Smooth muscle cell of trachea (primary cell): Measurements from ENCODE around the gene DEXI. TPM values are rescaled to one million over a fixed set of nuclear protein-coding genes. Genes with fewer than 3 reads are reported as not detected.

Experiments
- total RNA-seq: library from RNA; depleted of rRNA; stranded (reverse); fragments of >200 nt; gene quantifications from 2 replicates; pipeline ENCODE4 v1.2.1, GENCODE V29; 2014

DEXI gene
- 47.7 and 88.5 TPM in 2 replicates for total RNA-seq

GRCh38 chr16:10942352-10943063, at the start of gene DEXI:
Gene DEXI (minus strand): TSS chr16:10942468. CDS start chr16:10942005, 463 bp downstream.

DNA sequence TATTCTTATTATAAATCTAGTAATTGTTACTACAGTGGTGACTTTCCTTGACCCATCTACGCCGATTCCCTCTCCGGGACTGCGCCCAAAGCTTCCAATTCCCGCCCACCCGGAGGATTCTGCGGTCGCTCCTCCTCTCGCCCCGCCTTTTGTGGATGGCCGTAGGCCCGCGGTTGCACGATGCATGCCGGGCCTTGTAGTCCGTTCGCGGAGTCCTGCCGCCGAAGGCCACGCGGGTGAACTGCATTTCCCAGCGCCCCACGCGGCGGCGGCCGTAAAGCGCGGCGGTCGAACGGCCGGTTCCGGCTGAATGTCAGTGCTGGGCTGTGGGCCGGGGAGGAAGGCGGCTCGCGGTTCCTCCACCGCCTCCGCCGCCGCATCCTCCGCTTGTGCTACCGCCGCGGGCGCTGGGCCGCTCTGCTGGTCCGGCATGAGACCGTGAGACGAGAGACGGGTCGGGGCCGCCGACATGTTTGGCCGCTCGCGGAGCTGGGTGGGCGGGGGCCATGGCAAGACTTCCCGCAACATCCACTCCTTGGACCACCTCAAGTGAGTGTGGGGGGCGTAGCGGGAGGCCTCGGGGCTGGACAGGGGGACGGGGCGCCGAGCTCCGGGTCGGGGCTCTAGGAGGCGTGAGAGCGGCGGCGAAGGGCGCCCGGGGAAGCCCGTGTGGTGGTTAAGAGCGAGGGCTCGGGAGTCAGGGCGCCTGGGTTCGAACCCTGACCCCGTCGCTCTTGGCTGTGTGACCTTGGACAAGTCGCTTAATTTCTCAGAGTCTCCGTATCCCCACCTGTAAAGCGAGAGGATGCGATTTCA, 2.2 kb upstream of the DEXI start, which contains the start of gene CLEC16A:
Gene CLEC16A, plus strand, starts transcription at position 316 of the 816 bp plus-strand sequence. Its CDS starts 154 bp downstream, at position 470.

Other genes starting within 250 kb of the DEXI start
- gene TEKT5, start 247.5 kb downstream of the DEXI start, total RNA-seq, result 0.15 TPM in 1 of 2 replicates, not detected in the other
- gene NUBP1, start 198.6 kb downstream of the DEXI start, total RNA-seq, result 18.2 and 23.6 TPM in 2 replicates
- not detected in 2 replicates for gene TVP23A, start 123.7 kb downstream of the DEXI start, total RNA-seq
- gene CIITA, start 65.3 kb downstream of the DEXI start, total RNA-seq, result 0.15 and 0.33 TPM in 2 replicates
- 21.7 and 23.1 TPM in 2 replicates for gene CLEC16A, start 2.1 kb upstream of the DEXI start, total RNA-seq